OCI-LY1 (cell line): ENCODE measurements around the gene SEC23A.

Experiments
- H2AFZ ChIP-seq: fragments of 200-600 bp; sonication (generic), shearing (Covaris generic); 2 replicates; pipeline ENCODE4 v1.6.0; 2014; ENCODE audit warnings: antibody characterized with exemption, mild to moderate bottlenecking, low read length
- H3F3A ChIP-seq: fragments of 200-600 bp; sonication (generic), shearing (Covaris generic); 2 replicates; pipeline ENCODE4 v1.6.0; 2014; ENCODE audit warnings: mild to moderate bottlenecking, antibody characterized with exemption, low read length, moderate library complexity; ENCODE audit not compliant: insufficient read depth
- H3K27ac ChIP-seq: fragments of 200-600 bp; sonication (generic); 2 replicates; pipeline ENCODE4 v1.5.1; 2014; ENCODE audit warnings: low read length, mixed run types, mild to moderate bottlenecking, low read depth; ENCODE audit not compliant: poor library complexity, severe bottlenecking
- H3K27me3 ChIP-seq: fragments of 200-600 bp; sonication (generic); 2 replicates; pipeline ENCODE4 v1.6.0; 2014; ENCODE audit warnings: antibody characterized with exemption, mild to moderate bottlenecking, low read length, moderate library complexity; ENCODE audit not compliant: insufficient read depth
- H3K36me3 ChIP-seq: fragments of 200-600 bp; sonication (generic); 2 replicates; pipeline ENCODE4 v1.6.1; 2014; ENCODE audit warnings: mild to moderate bottlenecking, antibody characterized with exemption, low read length, moderate library complexity, mixed read lengths; ENCODE audit not compliant: insufficient read depth
- H3K4me1 ChIP-seq: fragments of 200-600 bp; sonication (generic); 2 replicates; pipeline ENCODE4 v1.5.1; 2014; ENCODE audit warnings: mild to moderate bottlenecking, low read length, moderate library complexity; ENCODE audit not compliant: insufficient read depth, severe bottlenecking
- H3K4me2 ChIP-seq: fragments of 200-600 bp; sonication (generic), shearing (Covaris generic); 2 replicates; pipeline ENCODE4 v1.6.1; 2014; ENCODE audit warnings: low read length
- H3K4me3 ChIP-seq: fragments of 200-600 bp; sonication (generic); 2 replicates; pipeline ENCODE4 v1.5.1; 2014; ENCODE audit warnings: low read length, low read depth, mild to moderate bottlenecking, mixed read lengths; ENCODE audit not compliant: poor library complexity, severe bottlenecking
- H3K79me2 ChIP-seq: fragments of 200-600 bp; shearing (Covaris generic); 2 replicates; pipeline ENCODE4 v1.6.1; 2016; ENCODE audit warnings: mixed run types, low read length, mixed read lengths; ENCODE audit not compliant: insufficient read depth
- H3K9ac ChIP-seq: fragments of 200-600 bp; sonication (generic), shearing (Covaris generic); 2 replicates; pipeline ENCODE4 v1.6.1; 2014; ENCODE audit warnings: mild to moderate bottlenecking, low read length, mixed read lengths
- H3K9me2 ChIP-seq: fragments of 200-600 bp; sonication (generic), shearing (Covaris generic); 2 replicates; pipeline ENCODE4 v1.6.1; 2014; ENCODE audit warnings: low read depth, mild to moderate bottlenecking, low read length, mixed read lengths
- H3K9me3 ChIP-seq: fragments of 200-600 bp; shearing (Covaris generic); 2 replicates; pipeline ENCODE4 v1.6.1; 2014; ENCODE audit warnings: low read length, mixed read lengths
- H4K20me1 ChIP-seq: fragments of 200-600 bp; sonication (generic), shearing (Covaris generic); 2 replicates; pipeline ENCODE4 v1.6.0; 2016; ENCODE audit warnings: mild to moderate bottlenecking, low read length; ENCODE audit not compliant: insufficient read depth
- EZH2 ChIP-seq: fragments of 200-600 bp; sonication (generic), shearing (Covaris generic); IDR thresholded peaks from 2 replicates; pipeline ENCODE4 v1.8.0; 2017; ENCODE audit warnings: borderline replicate concordance, mixed run types, mild to moderate bottlenecking, antibody characterized with exemption, low read length, moderate library complexity, mixed read lengths
- TF ChIP-seq, protein P1 (sequence below): fragments of 200-600 bp; sonication (generic), shearing (Covaris generic); IDR thresholded peaks from 2 replicates; pipeline ENCODE4 v1.5.1; 2017; ENCODE audit warnings: mild to moderate bottlenecking, antibody characterized with exemption, low read length, moderate library complexity, mixed read lengths

The SEC23A gene

DNA sequence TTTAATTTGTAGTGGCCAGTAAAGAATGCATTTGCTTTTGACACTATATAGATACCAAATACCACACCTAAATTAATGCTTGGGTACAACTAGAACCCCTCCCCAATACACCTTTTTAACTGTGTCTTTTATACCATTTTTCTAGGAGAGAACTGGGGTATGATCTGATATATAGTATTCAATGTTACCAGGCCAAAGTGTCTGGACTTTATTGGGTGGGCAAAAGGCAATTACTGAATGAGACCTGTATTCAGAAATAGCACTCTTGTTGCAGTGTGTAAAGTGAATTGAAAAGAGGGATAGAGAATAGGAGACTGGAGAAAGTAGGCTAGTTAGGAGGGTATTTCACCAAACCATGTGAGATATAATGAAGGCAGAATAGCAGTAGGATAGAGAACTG is 74.4 kb downstream of the SEC23A start:
- Histone ChIP-seq H3K27me3 (no peaks in the 10 kb centered on the region), H3K9me2 (no peaks in the 10 kb centered on the region), H3K4me3 (no peak overlapping the region), H2AFZ (no peak overlapping the region), H3F3A (0 out of 2 replicates have a peak, but pooled peaks cover 3% of the 10 kb centered on the region), H3K9ac (no peak overlapping the region), H3K4me1 (peaks cover 6% of the 10 kb centered on the region), H3K79me2 (no peaks in the 10 kb centered on the region), H3K9me3 (no peaks in the 10 kb centered on the region), H3K4me2 (no peak overlapping the region), H4K20me1 (no peaks in the 10 kb centered on the region), H3K27ac (no peak overlapping the region), H3K36me3 (peaks cover 29% of the 10 kb centered on the region)
- TF ChIP-seq EZH2 = no peak
- TF ChIP-seq, protein P1, sequence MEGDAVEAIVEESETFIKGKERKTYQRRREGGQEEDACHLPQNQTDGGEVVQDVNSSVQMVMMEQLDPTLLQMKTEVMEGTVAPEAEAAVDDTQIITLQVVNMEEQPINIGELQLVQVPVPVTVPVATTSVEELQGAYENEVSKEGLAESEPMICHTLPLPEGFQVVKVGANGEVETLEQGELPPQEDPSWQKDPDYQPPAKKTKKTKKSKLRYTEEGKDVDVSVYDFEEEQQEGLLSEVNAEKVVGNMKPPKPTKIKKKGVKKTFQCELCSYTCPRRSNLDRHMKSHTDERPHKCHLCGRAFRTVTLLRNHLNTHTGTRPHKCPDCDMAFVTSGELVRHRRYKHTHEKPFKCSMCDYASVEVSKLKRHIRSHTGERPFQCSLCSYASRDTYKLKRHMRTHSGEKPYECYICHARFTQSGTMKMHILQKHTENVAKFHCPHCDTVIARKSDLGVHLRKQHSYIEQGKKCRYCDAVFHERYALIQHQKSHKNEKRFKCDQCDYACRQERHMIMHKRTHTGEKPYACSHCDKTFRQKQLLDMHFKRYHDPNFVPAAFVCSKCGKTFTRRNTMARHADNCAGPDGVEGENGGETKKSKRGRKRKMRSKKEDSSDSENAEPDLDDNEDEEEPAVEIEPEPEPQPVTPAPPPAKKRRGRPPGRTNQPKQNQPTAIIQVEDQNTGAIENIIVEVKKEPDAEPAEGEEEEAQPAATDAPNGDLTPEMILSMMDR = no peak

GRCh38 chr14:39025810-39026627 is 77.0 kb downstream of the SEC23A start:
- Histone ChIP-seq H3K27ac (no peak overlapping the region), H2AFZ (no peak overlapping the region), H3F3A (0 out of 2 replicates have a peak, but pooled peaks cover 3% of the 10 kb centered on the region)

DNA sequence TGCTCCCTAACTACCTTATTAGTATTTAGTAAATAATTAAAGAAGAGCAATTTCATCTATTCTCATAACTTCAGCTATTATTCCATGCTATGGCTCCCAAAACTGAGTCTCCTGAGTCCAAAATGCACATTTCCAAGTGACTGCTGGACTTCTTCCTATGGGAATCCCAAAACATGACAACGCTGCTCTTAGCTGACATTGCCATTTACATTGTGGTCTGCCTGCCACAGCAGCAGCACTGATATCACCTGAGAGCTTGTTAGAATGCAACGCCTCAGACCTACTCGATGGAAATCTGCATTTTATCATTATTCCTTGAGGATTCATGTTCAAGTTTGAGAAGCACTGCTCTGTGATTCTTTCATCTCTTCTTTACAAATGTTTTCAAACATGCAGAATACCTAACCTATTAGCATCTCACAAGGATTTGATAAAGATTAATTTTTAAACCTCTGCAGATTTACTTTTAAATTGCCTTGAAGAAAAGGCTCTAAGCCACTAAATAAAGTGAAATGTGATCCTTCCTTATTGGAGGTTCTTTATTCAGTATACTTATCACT is 77.7 kb downstream of the SEC23A start:
- no peak for TF ChIP-seq EZH2
- TF ChIP-seq, protein P1 = no peak
- H3K27me3 ChIP-seq = no peaks in the 10 kb centered on the region

More at GRCh38 chr14:39025810-39026627, 77.0 kb downstream of the SEC23A start:
- no peak overlapping the region for H3K9ac ChIP-seq
- no peak overlapping the region for H3K4me2 ChIP-seq
- TF ChIP-seq, protein P1 = no peak
- no peak for TF ChIP-seq EZH2
- H3K4me3 ChIP-seq = no peak overlapping the region
- H3K9me2 ChIP-seq = no peaks in the 10 kb centered on the region
- peaks cover 6% of the 10 kb centered on the region for H3K4me1 ChIP-seq
- H3K27me3 ChIP-seq = no peaks in the 10 kb centered on the region
- H3K9me3 ChIP-seq = no peaks in the 10 kb centered on the region
- H3K79me2 ChIP-seq = no peaks in the 10 kb centered on the region
- peaks cover 14% of the 10 kb centered on the region for H3K36me3 ChIP-seq
- no peaks in the 10 kb centered on the region for H4K20me1 ChIP-seq

More for the DNA sequence above, 77.7 kb downstream of the SEC23A start:
- 0 out of 2 replicates have a peak, but pooled peaks cover 3% of the 10 kb centered on the region for H3F3A ChIP-seq
- no peaks in the 10 kb centered on the region for H3K9me3 ChIP-seq
- H3K9ac ChIP-seq = no peak overlapping the region
- H3K36me3 ChIP-seq = peaks cover 8% of the 10 kb centered on the region
- H4K20me1 ChIP-seq = no peaks in the 10 kb centered on the region
- H3K9me2 ChIP-seq = no peaks in the 10 kb centered on the region
- H3K4me1 ChIP-seq = peaks cover 6% of the 10 kb centered on the region
- H3K4me3 ChIP-seq = no peak overlapping the region
- no peak overlapping the region for H3K27ac ChIP-seq
- no peak overlapping the region for H2AFZ ChIP-seq
- no peaks in the 10 kb centered on the region for H3K79me2 ChIP-seq
- H3K4me2 ChIP-seq = no peak overlapping the region
